RPMI7951 (cell line): ENCODE results near the gene DGCR8. TPM values are rescaled to one million over a fixed set of nuclear protein-coding genes. Genes with fewer than 3 reads are reported as not detected.
A peak's percentile ranks its signal among the peaks of the same experiment; 100 is the strongest.

Experiments used
- DNase-seq: peaks from one replicate; pipeline ENCODE4 v3.0.0-alpha.2; 2012; ENCODE audit warnings: low read depth
- total RNA-seq: library from RNA; depleted of rRNA; stranded (reverse); fragments of >200 nt; shearing (Covaris generic); gene quantifications from 2 replicates; pipeline ENCODE4 v1.2.3, GENCODE V29; 2014

Gene DGCR8
- total RNA-seq, 1 experiment from 2014 or later = 9.9 TPM

GRCh38 chr22:20137671-20138416, 57.8 kb downstream of the DGCR8 start:
- no peak for DNase-seq

- DNase-seq = no peak
Observed at GRCh38 chr22:20138417-20138738, 58.3 kb downstream of the DGCR8 start.

GRCh38 chr22:20138868-20139267, 58.8 kb downstream of the DGCR8 start:
- DNase-seq = no peak

- no peak for DNase-seq
Observed at GRCh38 chr22:20139391-20140106, 59.5 kb downstream of the DGCR8 start.

GRCh38 chr22:20140107-20140445, 60.0 kb downstream of the DGCR8 start:
- no peak for DNase-seq

- DNase-seq = no peak
Observed at GRCh38 chr22:20140521-20140964, 60.5 kb downstream of the DGCR8 start.

- peak; percentile 22 for DNase-seq
Observed at GRCh38 chr22:20141186-20142077, 61.4 kb downstream of the DGCR8 start.

GRCh38 chr22:20142711-20143621, 62.9 kb downstream of the DGCR8 start:
- no peak for DNase-seq

- no peak for DNase-seq
Observed at GRCh38 chr22:20143883-20144665, 64.0 kb downstream of the DGCR8 start.

GRCh38 chr22:20145206-20145831, 65.3 kb downstream of the DGCR8 start:
- DNase-seq = no peak

- DNase-seq = no peak
Observed at GRCh38 chr22:20145832-20146223, 65.8 kb downstream of the DGCR8 start.

GRCh38 chr22:20146777-20147176, 66.7 kb downstream of the DGCR8 start:
- no peak for DNase-seq

- no peak for DNase-seq
Observed at GRCh38 chr22:20147237-20147988, 67.4 kb downstream of the DGCR8 start.

GRCh38 chr22:20148414-20148813, 68.4 kb downstream of the DGCR8 start:
- DNase-seq = no peak

GRCh38 chr22:20149257-20150250, 69.5 kb downstream of the DGCR8 start:
- no peak for DNase-seq

GRCh38 chr22:20150381-20151275, 70.6 kb downstream of the DGCR8 start, which contains the start of gene CCDC188:
Gene CCDC188 (minus strand): TSS chr22:20151055. CDS start chr22:20150986, 69 bp downstream.
- no peak for DNase-seq

- no peak for DNase-seq
Observed at GRCh38 chr22:20151276-20151588, 71.2 kb downstream of the DGCR8 start.
